Measurements from ENCODE around the gene TAGAP.

DNA sequence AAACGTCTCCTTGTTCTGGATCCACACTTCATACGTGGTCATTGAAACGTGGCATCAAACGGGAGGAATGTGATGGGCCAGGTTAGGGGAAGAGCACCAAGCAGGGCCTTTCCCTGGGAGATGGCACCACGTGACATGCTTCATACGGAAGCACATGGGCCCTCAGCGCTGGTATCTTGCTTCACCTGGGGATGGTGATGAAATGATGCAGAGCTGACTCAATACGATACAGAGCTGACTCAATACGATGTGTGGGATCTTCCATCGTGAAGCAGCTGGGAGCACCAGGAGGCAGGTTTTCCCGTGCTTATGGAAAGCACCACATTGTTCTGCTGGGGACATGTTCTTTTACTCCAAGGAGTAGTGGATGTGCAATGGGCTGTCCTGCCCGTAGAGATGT lies 22.5 kb upstream of the TAGAP start:
- TF ChIP-seq GATA2 (IDR thresholded peaks at IDR 0.05; ENCODE audit: low read depth, low read length) (no peak), GATA3 (IDR thresholded peaks at IDR 0.05; ENCODE audit: low read depth, low read length) (no peak)

Data from SH-SY5Y (cell line).